A549 (cell line): ENCODE data around the gene TAF1A. TPM values are rescaled to one million over a fixed set of nuclear protein-coding genes. Genes with fewer than 3 reads are reported as not detected.
A peak's percentile ranks its signal among the peaks of the same experiment; 100 is the strongest.

Source experiments
- ATAC-seq, 2 experiments: fragments of 200-7000 bp in 1 of 2; fragments of >200 bp in 1 of 2; cut with Nextera tagmentation in 1 of 2; cut with Tn5 transposase in 1 of 2; 3 replicates each; pipeline versions ENCODE4 v1.8.0 to v1.9.1; 2018 to 2020; ENCODE audit warnings: mild to moderate bottlenecking in 1 of 2, moderate library complexity in 1 of 2
- CTCF ChIA-PET: fragments of 300-600 bp; sonication (Branson Sonifier 250); formaldehyde crosslinking; extraction: SDS; loops from one replicate; lab custom pipeline; 2021; ENCODE audit warnings: antibody characterized with exemption, inconsistent platforms; lab: Yijun Ruan, JAX
- POLR2A ChIA-PET: fragments of 350-600 bp; formaldehyde crosslinking; extraction: SDS; loops from one replicate; lab custom pipeline; 2021; ENCODE audit warnings: antibody characterized with exemption, inconsistent platforms; lab: Yijun Ruan, JAX
- DNase-seq, 2 experiments: peaks; one replicate each; pipeline versions ENCODE4 v3.0.0 to v3.0.0-alpha.2; 2011 to 2016; ENCODE audit warnings: low read depth in 1 of 2, low spot score in 1 of 2
- FAIRE-seq: peaks from 2 replicates; lab custom pipeline; 2011; peaks lifted over from hg19 to GRCh38; lab: Jason Lieb, UNC
- H3K27ac ChIP-seq, 2 experiments: fragments of >200 bp; sonication (Bioruptor Twin); formaldehyde crosslinking; 3 replicates each; pipeline ENCODE4 v1.5.1; 2016 to 2017
- H3K4me1 ChIP-seq: fragments of >200 bp; sonication (Bioruptor Twin); formaldehyde crosslinking; 3 replicates; pipeline ENCODE4 v1.6.1; 2016
- H3K4me2 ChIP-seq: fragments of >200 bp; sonication (Bioruptor Twin); formaldehyde crosslinking; 3 replicates; pipeline ENCODE4 v1.6.1; 2016
- H3K4me3 ChIP-seq: fragments of >200 bp; sonication (Bioruptor Twin); formaldehyde crosslinking; 3 replicates; pipeline ENCODE4 v1.5.1; 2016
- H3K9me3 ChIP-seq: fragments of >200 bp; sonication (Bioruptor Twin); formaldehyde crosslinking; 3 replicates; pipeline ENCODE4 v1.6.1; 2016
- CBX2 ChIP-seq: fragments of 200-600 bp; sonication (generic); IDR thresholded peaks from 2 replicates; pipeline ENCODE4 v1.6.1; 2016; ENCODE audit warnings: low read depth, mild to moderate bottlenecking, borderline replicate concordance
- CBX8 ChIP-seq: fragments of 200-600 bp; sonication (generic); IDR thresholded peaks from 2 replicates; pipeline ENCODE4 v1.6.1; 2016
- ESRRA ChIP-seq: fragments of 150-350 bp; IDR thresholded peaks from 2 replicates; pipeline ENCODE4 v1.6.1; 2014; ENCODE audit warnings: mild to moderate bottlenecking, low read length, borderline replicate concordance
- FOXS1 ChIP-seq: fragments of 250-450 bp; sonication (Bioruptor Pico); IDR thresholded peaks from 2 replicates; pipeline ENCODE4 v1.5.0; 2020; ENCODE audit warnings: mild to moderate bottlenecking, moderate library complexity
- HMGXB4 ChIP-seq: fragments of 250-450 bp; sonication (Bioruptor Pico); IDR thresholded peaks from 2 replicates; pipeline ENCODE4 v1.5.0; 2021; ENCODE audit warnings: mild to moderate bottlenecking, moderate library complexity, borderline replicate concordance
- HOXA7 ChIP-seq: fragments of 250-450 bp; sonication (Bioruptor Pico); IDR thresholded peaks from 2 replicates; pipeline ENCODE4 v1.5.0; 2020; ENCODE audit warnings: mild to moderate bottlenecking, moderate library complexity
- MYC ChIP-seq: IDR thresholded peaks from 2 replicates; pipeline ENCODE4 v1.6.1; 2012; ENCODE audit warnings: mild to moderate bottlenecking, inconsistent platforms, low read length, improper control_type of control experiment, borderline replicate concordance
- NPAS2 ChIP-seq: fragments of 250-450 bp; sonication (Bioruptor Pico); IDR thresholded peaks from 2 replicates; pipeline ENCODE4 v1.8.0; 2022; ENCODE audit warnings: mild to moderate bottlenecking, moderate library complexity, borderline replicate concordance
- POLR2AphosphoS2 ChIP-seq: conservative IDR thresholded peaks from 2 replicates; pipeline ENCODE4 v1.6.1; 2012; ENCODE audit warnings: low read length, improper control_type of control experiment, inconsistent platforms
- RAD21 ChIP-seq, 2 experiments: fragments of >200 bp in 1 of 2; sonication (Bioruptor Twin) in 1 of 2; formaldehyde crosslinking in 1 of 2; IDR thresholded peaks in 1 of 2; conservative IDR thresholded peaks in 1 of 2; 2 replicates in 1 of 2; 3 replicates in 1 of 2; pipeline ENCODE4 v1.6.1; 2012 to 2018; ENCODE audit warnings: inconsistent platforms in 1 of 2
- RCOR1 ChIP-seq: fragments of 150-350 bp; IDR thresholded peaks from 2 replicates; pipeline ENCODE4 v1.6.1; 2014; ENCODE audit warnings: antibody characterized with exemption, low read length, low read depth
- TFCP2L1 ChIP-seq: fragments of 250-450 bp; sonication (Bioruptor Pico); IDR thresholded peaks from 2 replicates; pipeline ENCODE4 v1.5.0; 2021; ENCODE audit warnings: mild to moderate bottlenecking
- ZC3H11A ChIP-seq: fragments of 450-650 bp; IDR thresholded peaks from 2 replicates; pipeline ENCODE4 v1.6.1; 2014; ENCODE audit warnings: antibody characterized with exemption, mild to moderate bottlenecking
- ZFP36 ChIP-seq: fragments of 450-650 bp; IDR thresholded peaks from 2 replicates; pipeline ENCODE4 v1.6.1; 2014; ENCODE audit warnings: borderline replicate concordance; ENCODE audit not compliant: partially characterized antibody
- ZNF302 ChIP-seq: fragments of 250-450 bp; sonication (Bioruptor Pico); IDR thresholded peaks from 2 replicates; pipeline ENCODE4 v1.9.0; 2021; ENCODE audit warnings: inconsistent platforms, mild to moderate bottlenecking, moderate library complexity
- WGBS: methylation state at CpG from one replicate; pipeline ENCODE4 v1.1.6; 2017; ENCODE audit errors: missing lambda C conversion rate; 5-methylcytosine and 5-hydroxymethylcytosine counted together
- polyA plus RNA-seq, 4 experiments: library from polyadenylated mRNA; depleted of rRNA in 3 of 4; stranded (reverse); fragments of >200 nt; fragmentation: RNase III in 1 of 4; extraction: RNeasy Plus Mini Kit Qiagen cat#74134 plus additional on column Dnase treatment in 1 of 4; gene quantifications; 2 replicates in 3 of 4; 3 replicates in 1 of 4; pipeline ENCODE4 v1.2.3, GENCODE V29; 2011 to 2017
- TF ChIP-seq, protein P1 (sequence below): fragments of 450-650 bp; IDR thresholded peaks from 2 replicates; pipeline ENCODE4 v1.6.1; 2014; ENCODE audit warnings: antibody characterized with exemption
- TF ChIP-seq, protein P2 (sequence below): fragments of 200-600 bp; sonication (generic); IDR thresholded peaks from 2 replicates; pipeline ENCODE4 v1.6.1; 2016; ENCODE audit warnings: antibody characterized with exemption, mild to moderate bottlenecking, moderate library complexity

The TAF1A gene
- polyA plus RNA-seq, 2 of the 4 experiments (the other 2 are of a cell fraction), result 11.7 to 21.7 TPM

GRCh38 chr1:222582099-222582774 is 7.5 kb downstream of the TAF1A start:
- POLR2A ChIA-PET, result no interaction called here
- DNase-seq (no peak), FAIRE-seq (no peak), ATAC-seq (no peak)
- no peak overlapping the region for H3K4me3 ChIP-seq
- CTCF ChIA-PET, result interaction anchor here (1.1 kb wide), 2 partner anchors 10 to 52 kb away, joined by 3 to 4 read pairs; no protein-coding TSS in a partner anchor
- TF ChIP-seq RAD21 (conservative IDR thresholded peaks at IDR 0.05 in 1 of 2, IDR thresholded peaks at IDR 0.05 in 1 of 2) (no peak), NPAS2 (CRISPR knock-in tag) (no peak), MYC (no peak), ZNF302 (no peak), CBX8 (no peak), CBX2 (no peak)
- H3K27ac ChIP-seq, result no peak overlapping the region
- H3K9me3 ChIP-seq, result no peaks in the 10 kb centered on the region
- WGBS, result 73% methylated on average over 4 of the region's 4 CpGs
- peak overlapping the region; percentile 5; the same call in 2 of the 3 replicates for H3K4me2 ChIP-seq
- peaks cover 6% of the 10 kb centered on the region; the same call in 2 of the 3 replicates for H3K4me1 ChIP-seq

- FAIRE-seq, result no peak
- ChIA-PET POLR2A (no interaction called here), CTCF (no interaction called here)
- Histone ChIP-seq H3K9me3 (no peaks in the 10 kb centered on the region), H3K27ac (no peak overlapping the region), H3K4me1 (peaks cover 6% of the 10 kb centered on the region; the same call in 2 of the 3 replicates), H3K4me2 (no peak overlapping the region), H3K4me3 (no peak overlapping the region)
- TF ChIP-seq, protein P1, sequence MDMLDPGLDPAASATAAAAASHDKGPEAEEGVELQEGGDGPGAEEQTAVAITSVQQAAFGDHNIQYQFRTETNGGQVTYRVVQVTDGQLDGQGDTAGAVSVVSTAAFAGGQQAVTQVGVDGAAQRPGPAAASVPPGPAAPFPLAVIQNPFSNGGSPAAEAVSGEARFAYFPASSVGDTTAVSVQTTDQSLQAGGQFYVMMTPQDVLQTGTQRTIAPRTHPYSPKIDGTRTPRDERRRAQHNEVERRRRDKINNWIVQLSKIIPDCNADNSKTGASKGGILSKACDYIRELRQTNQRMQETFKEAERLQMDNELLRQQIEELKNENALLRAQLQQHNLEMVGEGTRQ, result no peak
- no peak for TF ChIP-seq CBX2
- TF ChIP-seq POLR2AphosphoS2, result no peak
- no peak for TF ChIP-seq MYC
- no peak for TF ChIP-seq ZFP36
- TF ChIP-seq FOXS1 (CRISPR knock-in tag), result no peak
- TF ChIP-seq HOXA7 (CRISPR knock-in tag), result no peak
- TF ChIP-seq TFCP2L1, result no peak
- TF ChIP-seq ZC3H11A, result no peak
- TF ChIP-seq RCOR1, result no peak
- TF ChIP-seq, protein P2, sequence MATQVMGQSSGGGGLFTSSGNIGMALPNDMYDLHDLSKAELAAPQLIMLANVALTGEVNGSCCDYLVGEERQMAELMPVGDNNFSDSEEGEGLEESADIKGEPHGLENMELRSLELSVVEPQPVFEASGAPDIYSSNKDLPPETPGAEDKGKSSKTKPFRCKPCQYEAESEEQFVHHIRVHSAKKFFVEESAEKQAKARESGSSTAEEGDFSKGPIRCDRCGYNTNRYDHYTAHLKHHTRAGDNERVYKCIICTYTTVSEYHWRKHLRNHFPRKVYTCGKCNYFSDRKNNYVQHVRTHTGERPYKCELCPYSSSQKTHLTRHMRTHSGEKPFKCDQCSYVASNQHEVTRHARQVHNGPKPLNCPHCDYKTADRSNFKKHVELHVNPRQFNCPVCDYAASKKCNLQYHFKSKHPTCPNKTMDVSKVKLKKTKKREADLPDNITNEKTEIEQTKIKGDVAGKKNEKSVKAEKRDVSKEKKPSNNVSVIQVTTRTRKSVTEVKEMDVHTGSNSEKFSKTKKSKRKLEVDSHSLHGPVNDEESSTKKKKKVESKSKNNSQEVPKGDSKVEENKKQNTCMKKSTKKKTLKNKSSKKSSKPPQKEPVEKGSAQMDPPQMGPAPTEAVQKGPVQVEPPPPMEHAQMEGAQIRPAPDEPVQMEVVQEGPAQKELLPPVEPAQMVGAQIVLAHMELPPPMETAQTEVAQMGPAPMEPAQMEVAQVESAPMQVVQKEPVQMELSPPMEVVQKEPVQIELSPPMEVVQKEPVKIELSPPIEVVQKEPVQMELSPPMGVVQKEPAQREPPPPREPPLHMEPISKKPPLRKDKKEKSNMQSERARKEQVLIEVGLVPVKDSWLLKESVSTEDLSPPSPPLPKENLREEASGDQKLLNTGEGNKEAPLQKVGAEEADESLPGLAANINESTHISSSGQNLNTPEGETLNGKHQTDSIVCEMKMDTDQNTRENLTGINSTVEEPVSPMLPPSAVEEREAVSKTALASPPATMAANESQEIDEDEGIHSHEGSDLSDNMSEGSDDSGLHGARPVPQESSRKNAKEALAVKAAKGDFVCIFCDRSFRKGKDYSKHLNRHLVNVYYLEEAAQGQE, result no peak
- TF ChIP-seq ESRRA, result no peak
- TF ChIP-seq HMGXB4 (CRISPR knock-in tag), result no peak
- WGBS, result 94% methylated on average over 3 of the region's 3 CpGs
- no peak for ATAC-seq
- DNase-seq, result no peak
Measured at GRCh38 chr1:222579316-222579715, 10.4 kb downstream of the TAF1A start.
